ENCODE data around the gene GRP.

Gene GRP

GRCh38 chr18:59278793-59279192 lies 58.8 kb downstream of the GRP start:
- H3K36me3 ChIP-seq (ENCODE audit: insufficient read depth): no peaks in the 10 kb centered on the region
- no peak overlapping the region for H3K4me3 ChIP-seq (IDR thresholded peaks at IDR 0.05; ENCODE audit: insufficient read depth, low read depth, low read length)
- H2AFZ ChIP-seq (ENCODE audit: low read depth): no peak overlapping the region
- no peaks in the 10 kb centered on the region for H3K27me3 ChIP-seq (ENCODE audit: insufficient read depth, low read depth)
- H3K79me2 ChIP-seq (ENCODE audit: insufficient read depth, low read depth): no peaks in the 10 kb centered on the region
- no peaks in the 10 kb centered on the region for H3K4me1 ChIP-seq (ENCODE audit: low read depth, poor library complexity, severe bottlenecking)
- H4K20me1 ChIP-seq (ENCODE audit: insufficient read depth): no peaks in the 10 kb centered on the region
- no peak overlapping the region for H3K27ac ChIP-seq
- H3K9ac ChIP-seq: no peak overlapping the region
- no peak overlapping the region for H3K4me2 ChIP-seq
- no peak for TF ChIP-seq CTCF (conservative IDR thresholded peaks at IDR 0.05; ENCODE audit: low read depth, low read length)

- no peak overlapping the region for H3K9ac ChIP-seq
- H3K36me3 ChIP-seq (ENCODE audit: insufficient read depth): no peaks in the 10 kb centered on the region
- H3K4me3 ChIP-seq (IDR thresholded peaks at IDR 0.05; ENCODE audit: insufficient read depth, low read depth, low read length): no peak overlapping the region
- no peaks in the 10 kb centered on the region for H3K27me3 ChIP-seq (ENCODE audit: insufficient read depth, low read depth)
- no peak overlapping the region for H2AFZ ChIP-seq (ENCODE audit: low read depth)
- H3K27ac ChIP-seq: no peak overlapping the region
- H3K4me2 ChIP-seq: no peak overlapping the region
- no peaks in the 10 kb centered on the region for H4K20me1 ChIP-seq (ENCODE audit: insufficient read depth)
- H3K79me2 ChIP-seq (ENCODE audit: insufficient read depth, low read depth): no peaks in the 10 kb centered on the region
- no peak for TF ChIP-seq CTCF (conservative IDR thresholded peaks at IDR 0.05; ENCODE audit: low read depth, low read length)
- H3K4me1 ChIP-seq (ENCODE audit: low read depth, poor library complexity, severe bottlenecking): no peaks in the 10 kb centered on the region
Observed at GRCh38 chr18:59279193-59279592, 59.2 kb downstream of the GRP start.

DNA sequence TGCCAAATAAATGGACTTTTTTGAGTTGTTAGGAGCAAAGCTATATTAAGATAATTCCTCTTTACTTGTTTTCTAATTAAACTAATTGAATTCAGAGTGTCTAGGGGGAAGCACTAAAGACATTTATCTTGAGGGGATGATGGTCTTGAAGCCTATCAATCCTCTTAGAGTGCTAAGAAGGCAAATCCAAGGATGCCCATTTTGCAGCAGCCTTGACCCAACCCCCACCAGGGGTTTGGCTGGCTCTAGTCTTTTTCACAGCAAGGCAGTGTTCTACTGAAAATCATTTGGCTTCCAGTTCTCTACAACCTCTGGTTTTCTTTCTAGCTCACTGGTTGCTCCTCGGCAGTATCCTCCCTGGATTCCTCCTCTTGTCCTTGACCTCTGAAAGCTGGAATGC lies 59.8 kb downstream of the GRP start:
- H3K36me3 ChIP-seq (ENCODE audit: insufficient read depth): no peaks in the 10 kb centered on the region
- TF ChIP-seq CTCF (conservative IDR thresholded peaks at IDR 0.05; ENCODE audit: low read depth, low read length): no peak
- H3K27me3 ChIP-seq (ENCODE audit: insufficient read depth, low read depth): no peaks in the 10 kb centered on the region
- H3K79me2 ChIP-seq (ENCODE audit: insufficient read depth, low read depth): no peaks in the 10 kb centered on the region
- no peaks in the 10 kb centered on the region for H3K4me1 ChIP-seq (ENCODE audit: low read depth, poor library complexity, severe bottlenecking)
- H2AFZ ChIP-seq (ENCODE audit: low read depth): no peak overlapping the region
- H4K20me1 ChIP-seq (ENCODE audit: insufficient read depth): no peaks in the 10 kb centered on the region
- no peak overlapping the region for H3K27ac ChIP-seq
- H3K4me2 ChIP-seq: no peak overlapping the region
- no peak overlapping the region for H3K4me3 ChIP-seq (IDR thresholded peaks at IDR 0.05; ENCODE audit: insufficient read depth, low read depth, low read length)
- H3K9ac ChIP-seq: no peak overlapping the region
